Hepatocyte (in vitro differentiated cells): Measurements from ENCODE around the gene SYT1. TPM values are rescaled to one million over a fixed set of nuclear protein-coding genes. Genes with fewer than 3 reads are reported as not detected.

ENCODE experiments used
- DNase-seq: peaks from one replicate; pipeline ENCODE4 v3.0.0-alpha.2; 2016; ENCODE audit warnings: low spot score
- H2AFZ ChIP-seq: fragments of 200-600 bp; sonication (generic); 2 replicates; pipeline ENCODE4 v1.6.0; 2016; ENCODE audit warnings: antibody characterized with exemption, mild to moderate bottlenecking
- H3K27ac ChIP-seq: fragments of 200-600 bp; sonication (generic); 2 replicates; pipeline ENCODE4 v1.5.1; 2016; ENCODE audit warnings: mild to moderate bottlenecking
- H3K27me3 ChIP-seq: fragments of 200-600 bp; sonication (generic); 2 replicates; pipeline ENCODE4 v1.6.1; 2016
- H3K36me3 ChIP-seq: fragments of 200-600 bp; sonication (generic); replicated peaks from 2 replicates; pipeline ENCODE4 v1.5.1; 2016; ENCODE audit warnings: low read depth; ENCODE audit not compliant: insufficient read depth
- H3K4me1 ChIP-seq: fragments of 200-600 bp; sonication (generic); 2 replicates; pipeline ENCODE4 v1.5.1; 2016; ENCODE audit warnings: mild to moderate bottlenecking, moderate library complexity; ENCODE audit not compliant: insufficient read depth
- H3K4me2 ChIP-seq: fragments of 200-600 bp; sonication (generic); 2 replicates; pipeline ENCODE4 v1.6.0; 2016
- H3K4me3 ChIP-seq: fragments of 200-600 bp; sonication (generic); 2 replicates; pipeline ENCODE4 v1.5.1; 2016; ENCODE audit warnings: mild to moderate bottlenecking
- H3K79me2 ChIP-seq: fragments of 200-600 bp; sonication (generic); 2 replicates; pipeline ENCODE4 v1.6.0; 2017; ENCODE audit warnings: mild to moderate bottlenecking
- H3K9me2 ChIP-seq: fragments of 200-600 bp; sonication (generic); replicated peaks from 2 replicates; pipeline ENCODE4 v1.6.0; 2017; ENCODE audit warnings: mild to moderate bottlenecking; ENCODE audit not compliant: insufficient read depth
- H3K9me3 ChIP-seq: fragments of 200-600 bp; sonication (generic); 2 replicates; pipeline ENCODE4 v1.5.1; 2016; ENCODE audit warnings: low read depth, mild to moderate bottlenecking
- H4K20me1 ChIP-seq: fragments of 200-600 bp; sonication (generic); 2 replicates; pipeline ENCODE4 v1.6.0; 2016; ENCODE audit warnings: mild to moderate bottlenecking; ENCODE audit not compliant: insufficient read depth, poor library complexity, severe bottlenecking
- CTCF ChIP-seq: fragments of 200-600 bp; sonication (generic); IDR thresholded peaks from 2 replicates; pipeline ENCODE4 v1.5.1; 2016; ENCODE audit warnings: antibody characterized with exemption, mild to moderate bottlenecking; ENCODE audit not compliant: poor library complexity
- EZH2 ChIP-seq: fragments of 200-600 bp; sonication (generic); IDR thresholded peaks from 2 replicates; pipeline ENCODE4 v1.6.1; 2016; ENCODE audit warnings: antibody characterized with exemption, mild to moderate bottlenecking, borderline replicate concordance
- EZH2phosphoT487 ChIP-seq: fragments of 200-600 bp; sonication (generic); IDR thresholded peaks from one replicate; pipeline ENCODE4 v1.6.1; 2018; ENCODE audit warnings: antibody characterized with exemption, mild to moderate bottlenecking, low read depth, moderate library complexity; ENCODE audit not compliant: unreplicated experiment, severe bottlenecking
- WGBS: methylation state at CpG from one replicate; pipeline ENCODE4 v1.1.6; 2016; ENCODE audit warnings: low lambda C conversion rate; ENCODE audit errors: missing lambda C conversion rate; 5-methylcytosine and 5-hydroxymethylcytosine counted together
- polyA plus RNA-seq: library from polyadenylated mRNA; unstranded; fragments of >200 nt; fragmentation: Nextera tagmentation; extraction: Ambion mirVana; gene quantifications from 2 replicates; pipeline ENCODE4 v1.2.1, GENCODE V29; 2016
- total RNA-seq: library from RNA; depleted of rRNA; stranded (reverse); fragments of >200 nt; gene quantifications from 2 replicates; pipeline ENCODE4 v1.2.3, GENCODE V29; 2014

The SYT1 gene
- total and polyA plus RNA-seq, 2 experiments from 2014 or later, result 1.3 to 2.5 TPM

GRCh38 chr12:79073506-79073905 is 208.9 kb downstream of the SYT1 start:
- Histone ChIP-seq H3K27me3 (no peaks in the 10 kb centered on the region), H3K4me1 (no peaks in the 10 kb centered on the region), H3K36me3 (no peaks in the 10 kb centered on the region), H3K4me2 (no peak overlapping the region), H4K20me1 (no peaks in the 10 kb centered on the region), H3K4me3 (no peak overlapping the region), H3K79me2 (no peaks in the 10 kb centered on the region), H3K9me3 (no peaks in the 10 kb centered on the region), H2AFZ (no peak overlapping the region), H3K9me2 (no peaks in the 10 kb centered on the region), H3K27ac (no peak overlapping the region)
- TF ChIP-seq EZH2phosphoT487, result no peak
- no peak for TF ChIP-seq CTCF
- TF ChIP-seq EZH2, result no peak
- 98% methylated on average over 2 of the region's 2 CpGs for WGBS
- no peak for DNase-seq

GRCh38 chr12:79082595-79082994 is 218.0 kb downstream of the SYT1 start:
- Histone ChIP-seq H3K27me3 (no peaks in the 10 kb centered on the region), H3K9me2 (no peaks in the 10 kb centered on the region), H3K36me3 (no peaks in the 10 kb centered on the region), H3K4me1 (no peaks in the 10 kb centered on the region), H3K27ac (no peak overlapping the region), H3K4me2 (no peak overlapping the region), H4K20me1 (no peaks in the 10 kb centered on the region), H2AFZ (no peak overlapping the region), H3K4me3 (no peak overlapping the region), H3K9me3 (no peaks in the 10 kb centered on the region), H3K79me2 (no peaks in the 10 kb centered on the region)
- TF ChIP-seq EZH2phosphoT487 (no peak), CTCF (no peak), EZH2 (no peak)
- 75% methylated on average over 1 of the region's 1 CpG for WGBS
- no peak for DNase-seq

GRCh38 chr12:79083181-79083580 is 218.6 kb downstream of the SYT1 start:
- H3K9me3 ChIP-seq, result no peaks in the 10 kb centered on the region
- H3K4me3 ChIP-seq, result no peak overlapping the region
- H2AFZ ChIP-seq, result no peak overlapping the region
- H3K4me1 ChIP-seq, result no peaks in the 10 kb centered on the region
- no peak overlapping the region for H3K4me2 ChIP-seq
- H3K36me3 ChIP-seq, result no peaks in the 10 kb centered on the region
- no peaks in the 10 kb centered on the region for H3K9me2 ChIP-seq
- no peaks in the 10 kb centered on the region for H3K79me2 ChIP-seq
- no peaks in the 10 kb centered on the region for H3K27me3 ChIP-seq
- H4K20me1 ChIP-seq, result no peaks in the 10 kb centered on the region
- no peak for DNase-seq
- TF ChIP-seq EZH2 (no peak), CTCF (no peak), EZH2phosphoT487 (no peak)
- H3K27ac ChIP-seq, result no peak overlapping the region

- Histone ChIP-seq H3K9me2 (no peaks in the 10 kb centered on the region), H3K9me3 (no peaks in the 10 kb centered on the region), H3K27me3 (no peaks in the 10 kb centered on the region), H3K36me3 (no peaks in the 10 kb centered on the region), H3K4me3 (no peak overlapping the region), H3K4me1 (no peaks in the 10 kb centered on the region), H3K27ac (no peak overlapping the region), H4K20me1 (no peaks in the 10 kb centered on the region), H3K4me2 (no peak overlapping the region), H2AFZ (no peak overlapping the region), H3K79me2 (no peaks in the 10 kb centered on the region)
- TF ChIP-seq EZH2phosphoT487 (no peak), EZH2 (no peak), CTCF (no peak)
- no peak for DNase-seq
- WGBS, result 98% methylated on average over 2 of the region's 2 CpGs
Measured at GRCh38 chr12:79085106-79085682, 220.6 kb downstream of the SYT1 start.
